DMS53 treated with DMSO at 0.1 percent for 48 hours (cell line): ENCODE measurements around the gene PARD6B.
"Not testable (repeated sequence)": the region's sequence is repeated elsewhere in the genome, so short reads cannot be mapped to it uniquely, and the experiment has no call there.

Experiments
- DNase-seq: peaks from one replicate; lab custom pipeline; 2025; ENCODE audit not compliant: unreplicated experiment; lab: John Stamatoyannopoulos, UW

The PARD6B gene

GRCh38 chr20:50731055-50731929 lies at the start of gene PARD6B:
Gene PARD6B, plus strand, starts transcription at chr20:50731580. Its CDS starts 207 bp downstream, at chr20:50731787.
- peak; percentile 97 for DNase-seq

- DNase-seq, result no peak
Observed at GRCh38 chr20:50682065-50682464, 49.3 kb upstream of the PARD6B start.

DNA sequence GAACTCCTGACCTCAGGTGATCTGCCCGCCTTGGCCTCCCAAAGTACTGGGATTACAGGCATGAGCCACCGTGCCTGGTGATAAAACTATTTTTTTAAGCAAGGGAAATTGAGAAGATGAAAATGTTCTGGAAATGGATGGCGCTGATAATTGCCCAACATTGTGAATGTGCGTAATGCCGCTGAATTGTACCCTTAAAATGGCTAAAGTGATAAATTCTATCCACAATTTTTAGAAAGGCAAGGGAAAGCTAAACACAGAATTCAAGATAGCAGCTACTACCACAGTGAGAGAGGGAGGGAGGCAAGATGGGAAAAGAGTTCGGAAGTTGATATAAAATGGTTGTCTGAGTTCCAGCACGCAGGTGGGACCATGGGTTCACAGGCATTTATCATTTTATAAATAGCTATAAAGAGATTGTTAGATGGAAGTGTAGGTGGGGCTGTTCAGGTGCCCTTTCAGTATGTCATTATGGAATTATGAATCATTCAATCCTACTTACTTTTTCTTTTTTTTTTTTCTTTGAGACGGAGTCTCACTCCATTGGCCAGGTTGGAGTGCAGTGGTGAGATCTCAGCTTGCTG lies 48.3 kb upstream of the PARD6B start:
- DNase-seq, result no peak

DNA sequence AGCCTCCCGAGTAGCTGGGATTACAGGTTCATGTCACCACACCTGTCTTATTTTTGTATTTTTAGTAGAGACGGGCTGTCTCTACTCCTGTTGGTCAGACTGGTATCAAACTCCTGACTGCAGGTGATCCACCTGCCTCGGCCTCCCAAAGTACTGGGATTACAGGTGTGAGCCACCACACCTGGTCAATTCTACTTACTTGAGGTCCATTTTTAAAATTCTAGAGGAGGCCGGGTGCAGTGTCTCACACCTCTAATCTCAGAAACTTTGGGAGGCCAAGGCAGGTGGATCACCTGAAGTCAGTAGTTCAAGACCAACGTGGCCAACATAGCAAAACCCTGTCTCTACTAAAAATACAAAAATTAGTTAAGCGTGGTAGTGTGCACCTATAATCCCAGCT lies 47.8 kb upstream of the PARD6B start:
- no peak for DNase-seq

GRCh38 chr20:50686821-50687220 lies 44.6 kb upstream of the PARD6B start:
- no peak for DNase-seq

- no peak for DNase-seq
Observed at GRCh38 chr20:50688256-50688975, 43.0 kb upstream of the PARD6B start.

DNA sequence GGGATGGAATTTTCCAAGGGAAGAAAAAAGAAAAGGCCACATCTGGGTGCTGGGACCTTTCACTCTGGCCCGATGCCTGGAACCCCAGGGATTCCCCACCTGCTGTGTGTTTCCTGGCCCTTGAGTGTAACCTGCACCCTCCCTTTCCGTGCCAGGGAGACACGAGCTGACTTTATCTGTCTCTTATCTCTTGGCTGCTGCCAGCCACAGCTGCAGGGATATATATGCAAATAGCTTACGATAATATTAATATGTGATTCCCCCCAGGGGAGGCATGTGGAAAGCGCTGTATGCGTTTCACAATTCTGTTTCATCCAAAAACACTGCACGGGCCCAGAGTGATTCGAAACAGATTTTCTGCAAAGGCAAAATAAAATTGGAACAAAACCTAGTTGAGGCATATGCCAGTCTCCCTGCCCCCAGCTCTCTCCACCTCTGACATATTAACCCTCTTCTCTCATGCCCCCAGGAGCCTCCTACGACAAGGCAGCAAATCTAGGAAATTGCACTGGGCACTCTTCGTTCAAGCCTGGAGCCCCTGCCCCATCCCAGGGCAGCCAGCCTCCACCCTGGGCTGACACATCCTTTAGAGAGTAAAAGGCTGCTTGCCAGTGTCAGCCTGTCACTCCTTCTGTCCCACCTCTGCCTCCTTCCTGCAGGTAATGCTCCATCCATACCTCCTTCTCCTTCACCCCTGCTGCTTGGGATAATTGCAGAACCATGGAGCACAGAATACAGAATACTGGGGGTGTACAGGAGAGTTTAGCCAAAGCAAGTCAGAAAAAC lies 41.3 kb upstream of the PARD6B start:
- DNase-seq, result no peak

GRCh38 chr20:50690650-50691572 lies 40.5 kb upstream of the PARD6B start, which contains the start of gene RIPOR3:
Gene RIPOR3, minus strand, starts transcription at chr20:50691542. Its CDS starts 414 bp downstream, at chr20:50691128.
- no peak for DNase-seq

DNA sequence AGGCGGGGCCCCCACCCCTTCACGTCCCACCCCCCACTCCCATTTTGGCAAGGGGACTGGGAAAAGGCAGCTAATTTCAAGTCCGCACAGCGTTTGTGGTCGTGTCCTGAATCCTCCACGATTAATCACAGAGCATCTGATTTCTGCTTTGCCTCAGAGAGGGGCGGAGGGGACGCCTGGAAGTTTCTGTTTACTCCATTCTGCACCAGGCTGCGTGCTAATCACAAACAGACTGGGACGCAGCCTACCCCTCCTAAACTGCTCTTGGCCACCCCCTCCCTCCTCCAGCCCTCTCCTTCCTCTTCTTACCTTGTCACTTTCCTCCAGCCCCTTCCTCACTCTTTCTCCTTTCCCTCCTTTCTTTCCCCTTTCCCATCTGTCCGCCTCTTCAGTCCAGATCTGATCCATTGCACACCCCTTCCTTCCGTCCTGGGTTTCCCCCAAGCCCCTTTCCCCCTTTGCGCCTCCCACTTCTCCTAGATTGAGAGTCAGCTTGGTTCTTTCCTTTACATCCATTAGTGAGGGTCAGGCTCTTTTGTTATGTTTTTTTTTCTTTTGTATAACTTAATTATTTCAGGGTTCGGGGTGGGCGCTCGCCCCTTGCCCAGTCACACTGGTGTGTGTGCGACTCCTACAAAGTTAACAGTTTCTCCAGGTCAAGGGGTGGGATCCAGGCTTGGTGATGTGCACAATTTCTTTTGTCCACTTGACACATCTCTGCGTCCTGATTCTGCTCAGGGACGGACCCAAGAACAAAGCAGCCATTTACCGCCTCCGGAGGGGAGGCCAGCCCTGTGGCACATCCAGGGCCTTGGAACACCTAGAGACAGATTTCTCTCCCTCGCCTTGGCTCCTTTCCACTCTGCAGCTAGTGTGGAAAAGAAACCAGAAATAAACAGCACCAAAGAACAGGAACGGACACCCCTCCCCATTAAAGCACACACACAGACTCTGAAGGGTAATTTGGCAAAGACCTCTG lies 39.5 kb upstream of the PARD6B start:
- DNase-seq, result no peak

- DNase-seq, result no peak
Observed at GRCh38 chr20:50692552-50692933, 38.8 kb upstream of the PARD6B start.

DNA sequence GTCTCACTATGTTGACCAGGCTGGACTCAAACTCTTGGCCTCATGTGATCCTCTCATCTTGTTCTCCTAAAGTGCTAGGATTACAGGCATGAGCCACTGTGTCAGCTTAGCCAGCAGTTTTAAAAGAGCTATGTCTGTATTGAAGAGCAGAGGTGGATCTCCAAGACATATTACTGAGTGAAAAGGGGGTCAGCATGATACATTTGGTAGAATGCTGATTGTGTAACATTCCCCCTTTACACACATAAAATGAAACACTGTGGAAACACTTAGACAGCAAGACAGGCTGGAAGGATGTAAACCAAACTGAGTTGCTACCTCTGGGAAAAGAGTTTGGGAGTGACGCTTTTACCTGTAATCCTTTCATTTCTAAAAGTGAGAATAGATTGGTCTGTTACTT lies 38.4 kb upstream of the PARD6B start:
- DNase-seq, result no peak

GRCh38 chr20:50694379-50695134 lies 36.8 kb upstream of the PARD6B start:
- DNase-seq, result no peak

- DNase-seq, result no peak
Observed at GRCh38 chr20:50695135-50695872, 36.1 kb upstream of the PARD6B start.

- not testable (repeated sequence) for DNase-seq
Observed at GRCh38 chr20:50698255-50698654, 33.1 kb upstream of the PARD6B start.

DNA sequence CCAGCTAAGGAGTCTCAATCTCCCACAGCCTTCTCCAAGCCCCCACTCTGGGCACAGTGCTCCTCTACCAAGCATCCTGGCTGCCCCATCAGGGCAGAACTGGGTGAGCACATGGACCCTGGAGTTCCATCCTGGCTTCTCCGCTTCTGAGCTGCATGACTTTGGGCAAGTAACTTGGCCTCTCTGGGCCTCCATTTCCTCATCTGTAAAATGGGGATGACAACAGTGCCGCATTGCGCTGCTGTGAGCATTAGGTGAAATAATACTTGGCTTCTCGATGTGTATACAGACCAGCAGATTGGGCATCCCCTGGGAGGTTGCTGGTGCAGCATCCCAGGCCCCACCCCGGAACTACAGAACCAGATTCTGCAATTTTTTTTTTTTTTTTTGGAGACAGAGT lies 31.7 kb upstream of the PARD6B start:
- no peak for DNase-seq

DNA sequence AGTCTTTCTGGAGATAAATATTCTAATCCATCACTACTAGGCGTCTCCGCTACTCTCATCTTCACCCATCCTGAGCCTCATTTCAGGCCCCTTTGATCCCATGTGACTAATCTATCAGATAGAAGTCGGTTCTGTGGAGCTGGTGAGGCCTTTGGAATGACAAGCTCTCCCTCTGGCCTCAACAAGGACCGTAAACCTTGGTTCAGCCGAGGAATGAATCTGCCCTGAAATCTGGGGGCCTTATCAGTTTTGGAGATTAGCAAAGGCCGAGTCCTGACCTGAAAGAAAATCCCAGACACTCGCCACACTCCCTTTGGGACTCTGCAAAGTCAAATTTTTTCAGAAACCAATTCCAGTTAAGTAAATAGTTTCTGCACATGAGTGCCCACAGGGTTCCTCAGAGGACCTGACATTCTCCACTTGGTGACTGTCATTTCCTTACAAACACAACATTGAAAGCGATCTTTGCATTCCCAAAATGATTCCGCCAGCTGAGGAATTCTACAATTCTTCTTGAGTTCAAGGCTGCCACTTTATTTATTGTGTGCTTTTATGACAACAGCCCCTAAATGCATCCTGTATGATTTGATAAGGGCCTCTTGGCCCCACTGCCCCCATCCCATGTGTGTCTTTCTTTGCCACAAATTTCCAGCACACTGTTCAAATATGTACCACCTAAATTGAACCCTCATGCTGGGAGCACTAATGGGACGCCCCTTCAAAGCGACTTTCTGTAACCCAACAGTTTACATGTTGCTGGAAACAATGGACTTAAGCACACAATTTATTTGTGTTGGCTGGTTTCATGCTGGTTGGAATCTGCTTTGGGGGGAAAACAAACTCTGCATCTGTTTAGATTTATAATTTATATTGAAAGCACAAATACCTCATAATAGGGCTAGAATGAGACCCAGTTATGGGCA lies 30.1 kb upstream of the PARD6B start:
- DNase-seq, result no peak
